SK-N-SH treated with all-trans-retinoic acid at 6 μM for 48 hours (cell line): ENCODE measurements around the gene ESYT1.

Experiments used
- ATAC-seq: fragments of 200-7000 bp; cut with Tn5 transposase; 3 replicates; pipeline ENCODE4 v1.9.1; 2020; ENCODE audit warnings: mild to moderate bottlenecking, moderate library complexity
- ARNTL ChIP-seq: fragments of 450-650 bp; formaldehyde crosslinking; IDR thresholded peaks from 2 replicates; pipeline ENCODE4 v1.5.0; 2020; ENCODE audit warnings: low read depth, mild to moderate bottlenecking, moderate library complexity, borderline replicate concordance
- BACH2 ChIP-seq: fragments of 250-450 bp; sonication (Bioruptor Pico); IDR thresholded peaks from 2 replicates; pipeline ENCODE4 v1.9.0; 2021; ENCODE audit warnings: mild to moderate bottlenecking, borderline replicate concordance
- CREB5 ChIP-seq: fragments of 250-450 bp; sonication (Bioruptor Pico); IDR thresholded peaks from 2 replicates; pipeline ENCODE4 v1.5.1; 2020; ENCODE audit warnings: low read depth, mild to moderate bottlenecking, moderate library complexity
- CSDC2 ChIP-seq: fragments of 250-450 bp; sonication (Bioruptor Pico); IDR thresholded peaks from 2 replicates; pipeline ENCODE4 v1.5.0; 2020; ENCODE audit warnings: mild to moderate bottlenecking, moderate library complexity
- CSRNP3 ChIP-seq: fragments of 250-450 bp; sonication (Bioruptor Pico); IDR thresholded peaks from 2 replicates; pipeline ENCODE4 v1.5.1; 2021; ENCODE audit warnings: mild to moderate bottlenecking, moderate library complexity
- ESRRG ChIP-seq: fragments of 250-450 bp; sonication (Bioruptor Pico); IDR thresholded peaks from 2 replicates; pipeline ENCODE4 v1.6.1; 2021; ENCODE audit warnings: mild to moderate bottlenecking
- GLIS3 ChIP-seq: fragments of 250-450 bp; sonication (Bioruptor Pico); IDR thresholded peaks from 2 replicates; pipeline ENCODE4 v1.5.0; 2020; ENCODE audit warnings: mild to moderate bottlenecking, moderate library complexity
- ISL1 ChIP-seq: fragments of 250-450 bp; sonication (Bioruptor Pico); IDR thresholded peaks from 2 replicates; pipeline ENCODE4 v2.1.2; 2022; ENCODE audit warnings: mild to moderate bottlenecking, moderate library complexity
- OSR1 ChIP-seq: fragments of 250-450 bp; sonication (Bioruptor Pico); IDR thresholded peaks from 2 replicates; pipeline ENCODE4 v1.8.0; 2022; ENCODE audit warnings: moderate library complexity, mild to moderate bottlenecking, inconsistent platforms
- PATZ1 ChIP-seq: fragments of 250-450 bp; sonication (Bioruptor Pico); IDR thresholded peaks from 2 replicates; pipeline ENCODE4 v1.8.0; 2020; ENCODE audit warnings: mild to moderate bottlenecking, moderate library complexity, borderline replicate concordance
- POU6F1 ChIP-seq: fragments of 250-450 bp; sonication (Bioruptor Pico); IDR thresholded peaks from 2 replicates; pipeline ENCODE4 v1.8.0; 2021; ENCODE audit warnings: low read depth, mild to moderate bottlenecking, moderate library complexity, borderline replicate concordance
- RARB ChIP-seq: fragments of 250-450 bp; sonication (Bioruptor Pico); IDR thresholded peaks from 2 replicates; pipeline ENCODE4 v1.8.0; 2021; ENCODE audit warnings: mild to moderate bottlenecking, moderate library complexity
- SNAI2 ChIP-seq: fragments of 250-450 bp; sonication (Bioruptor Pico); IDR thresholded peaks from 2 replicates; pipeline ENCODE4 v1.5.0; 2020; ENCODE audit warnings: mild to moderate bottlenecking, moderate library complexity
- TCF4 ChIP-seq: fragments of 250-450 bp; sonication (Bioruptor Pico); IDR thresholded peaks from 2 replicates; pipeline ENCODE4 v1.8.0; 2021; ENCODE audit warnings: mild to moderate bottlenecking, moderate library complexity, borderline replicate concordance
- TOX ChIP-seq: fragments of 250-450 bp; sonication (Bioruptor Pico); IDR thresholded peaks from 2 replicates; pipeline ENCODE4 v1.8.0; 2021; ENCODE audit warnings: mild to moderate bottlenecking, moderate library complexity, borderline replicate concordance
- ZC3H10 ChIP-seq: fragments of 250-450 bp; sonication (Bioruptor Pico); IDR thresholded peaks from 2 replicates; pipeline ENCODE4 v1.5.1; 2021; ENCODE audit warnings: mild to moderate bottlenecking, moderate library complexity
- ZFP30 ChIP-seq: fragments of 450-650 bp; formaldehyde crosslinking; IDR thresholded peaks from 2 replicates; pipeline ENCODE4 v1.5.0; 2022; ENCODE audit warnings: mild to moderate bottlenecking, moderate library complexity
- ZNF565 ChIP-seq: fragments of 450-650 bp; formaldehyde crosslinking; conservative IDR thresholded peaks from 2 replicates; pipeline ENCODE4 v1.5.0; 2020; ENCODE audit warnings: low read depth, mild to moderate bottlenecking, moderate library complexity
- ZNF70 ChIP-seq: fragments of 450-650 bp; formaldehyde crosslinking; IDR thresholded peaks from 2 replicates; pipeline ENCODE4 v1.5.0; 2020; ENCODE audit warnings: mild to moderate bottlenecking, moderate library complexity
- ZNF8 ChIP-seq: fragments of 450-650 bp; formaldehyde crosslinking; IDR thresholded peaks from 2 replicates; pipeline ENCODE4 v1.5.0; 2020; ENCODE audit warnings: mild to moderate bottlenecking, moderate library complexity

Gene ESYT1

GRCh38 chr12:56160193-56160763, 32.2 kb downstream of the ESYT1 start:
- no peak for ATAC-seq

GRCh38 chr12:56160894-56161689, 33.0 kb downstream of the ESYT1 start:
- no peak for ATAC-seq
- TF ChIP-seq ARNTL (CRISPR knock-in tag), result no peak
- no peak for TF ChIP-seq CSDC2 (CRISPR knock-in tag)
- no peak for TF ChIP-seq ZC3H10 (CRISPR knock-in tag)
- TF ChIP-seq RARB (CRISPR knock-in tag), result no peak
- TF ChIP-seq BACH2 (CRISPR knock-in tag), result no peak
- TF ChIP-seq ZFP30 (CRISPR knock-in tag), result no peak
- TF ChIP-seq SNAI2, result no peak
- no peak for TF ChIP-seq POU6F1
- no peak for TF ChIP-seq PATZ1
- TF ChIP-seq CREB5 (CRISPR knock-in tag), result no peak
- no peak for TF ChIP-seq ZNF8 (CRISPR knock-in tag)
- no peak for TF ChIP-seq ZNF70 (CRISPR knock-in tag)
- no peak for TF ChIP-seq TOX (CRISPR knock-in tag)
- no peak for TF ChIP-seq ESRRG (CRISPR knock-in tag)
- no peak for TF ChIP-seq GLIS3 (CRISPR knock-in tag)
- TF ChIP-seq ISL1 (CRISPR knock-in tag), result no peak
- no peak for TF ChIP-seq ZNF565

More at GRCh38 chr12:56160193-56160763, 32.2 kb downstream of the ESYT1 start:
- TF ChIP-seq RARB (CRISPR knock-in tag) (0 out of 2 replicates have a peak, but pooled peaks have one; percentile 18), TOX (CRISPR knock-in tag) (no peak)

GRCh38 chr12:56161690-56162351, 33.8 kb downstream of the ESYT1 start:
- ATAC-seq, result no peak
- TF ChIP-seq TCF4 (CRISPR knock-in tag), result no peak
- TF ChIP-seq BACH2 (CRISPR knock-in tag), result no peak
- no peak for TF ChIP-seq RARB (CRISPR knock-in tag)
- no peak for TF ChIP-seq POU6F1
- no peak for TF ChIP-seq ZNF70 (CRISPR knock-in tag)
- TF ChIP-seq CSRNP3 (CRISPR knock-in tag), result no peak
- no peak for TF ChIP-seq ISL1 (CRISPR knock-in tag)
- TF ChIP-seq OSR1 (CRISPR knock-in tag), result no peak
- no peak for TF ChIP-seq ARNTL (CRISPR knock-in tag)
- TF ChIP-seq CREB5 (CRISPR knock-in tag), result no peak
- no peak for TF ChIP-seq PATZ1
- TF ChIP-seq TOX (CRISPR knock-in tag), result no peak
- no peak for TF ChIP-seq ZNF8 (CRISPR knock-in tag)
- TF ChIP-seq SNAI2, result no peak
- TF ChIP-seq GLIS3 (CRISPR knock-in tag), result no peak
- no peak for TF ChIP-seq ZC3H10 (CRISPR knock-in tag)
